ENCODE data around the gene TGIF2LY. TPM values are rescaled to one million over a fixed set of nuclear protein-coding genes. Genes with fewer than 3 reads are reported as not detected.
"Not testable (repeated sequence)": the region's sequence is repeated elsewhere in the genome, so short reads cannot be mapped to it uniquely, and the experiment has no call there.

Gene TGIF2LY
- not detected in 2 replicates for total RNA-seq

GRCh38 chrY:3578767-3579166 lies at the start of gene TGIF2LY:
TGIF2LY (plus strand) TSS chrY:3579067; CDS start chrY:3579245, 178 bp downstream.
- not testable (repeated sequence) for DNase-seq (ENCODE audit: low read depth)

All from renal cortical epithelial cell (primary cell).